ENCODE measurements around the gene EFNA5. TPM values are rescaled to one million over a fixed set of nuclear protein-coding genes. Genes with fewer than 3 reads are reported as not detected.

Gene EFNA5
- total RNA-seq, 6 experiments from 2014 or later: 0.26 TPM; not detected in 5

DNA sequence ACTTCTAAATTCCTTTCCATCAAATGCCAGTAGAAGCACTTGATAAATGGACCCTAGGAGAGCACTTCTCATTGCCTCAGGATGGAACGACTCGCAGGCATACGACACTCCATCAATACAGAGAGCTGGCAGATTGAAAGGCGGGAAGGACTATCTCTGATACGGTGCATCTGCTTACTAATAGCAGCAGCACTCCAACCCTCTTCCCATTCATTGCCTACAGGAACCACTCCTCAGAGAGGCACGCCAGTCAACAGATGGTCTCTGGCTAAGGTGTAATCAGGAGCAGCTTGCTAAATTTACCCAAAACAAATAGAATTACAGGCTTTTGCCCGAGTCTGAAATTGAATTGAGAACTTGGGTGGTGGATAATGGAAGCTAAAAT is 168.1 kb downstream of the EFNA5 start:
- Mint-ChIP-seq H3K27me3 (ENCODE audit: insufficient read depth) (peaks cover 2% of the 10 kb centered on the region; the same call in 1 of the 2 replicates), H3K4me1 (ENCODE audit: low read depth) (peaks cover 6% of the 10 kb centered on the region; the same call in 1 of the 2 replicates), H3K36me3 (ENCODE audit: low read depth) (no peaks in the 10 kb centered on the region), H3K4me3 (no peak overlapping the region), H3K9me3 (peaks cover 5% of the 10 kb centered on the region), H3K27ac (no peak overlapping the region)
- TF ChIP-seq, protein P1, sequence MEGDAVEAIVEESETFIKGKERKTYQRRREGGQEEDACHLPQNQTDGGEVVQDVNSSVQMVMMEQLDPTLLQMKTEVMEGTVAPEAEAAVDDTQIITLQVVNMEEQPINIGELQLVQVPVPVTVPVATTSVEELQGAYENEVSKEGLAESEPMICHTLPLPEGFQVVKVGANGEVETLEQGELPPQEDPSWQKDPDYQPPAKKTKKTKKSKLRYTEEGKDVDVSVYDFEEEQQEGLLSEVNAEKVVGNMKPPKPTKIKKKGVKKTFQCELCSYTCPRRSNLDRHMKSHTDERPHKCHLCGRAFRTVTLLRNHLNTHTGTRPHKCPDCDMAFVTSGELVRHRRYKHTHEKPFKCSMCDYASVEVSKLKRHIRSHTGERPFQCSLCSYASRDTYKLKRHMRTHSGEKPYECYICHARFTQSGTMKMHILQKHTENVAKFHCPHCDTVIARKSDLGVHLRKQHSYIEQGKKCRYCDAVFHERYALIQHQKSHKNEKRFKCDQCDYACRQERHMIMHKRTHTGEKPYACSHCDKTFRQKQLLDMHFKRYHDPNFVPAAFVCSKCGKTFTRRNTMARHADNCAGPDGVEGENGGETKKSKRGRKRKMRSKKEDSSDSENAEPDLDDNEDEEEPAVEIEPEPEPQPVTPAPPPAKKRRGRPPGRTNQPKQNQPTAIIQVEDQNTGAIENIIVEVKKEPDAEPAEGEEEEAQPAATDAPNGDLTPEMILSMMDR (IDR thresholded peaks at IDR 0.05): no peak
- DNase-seq: no peak

- no peak overlapping the region for H3K4me3 Mint-ChIP-seq
- DNase-seq: no peak
- H3K27me3 Mint-ChIP-seq (ENCODE audit: insufficient read depth): peaks cover 2% of the 10 kb centered on the region; the same call in 1 of the 2 replicates
- no peaks in the 10 kb centered on the region for H3K36me3 Mint-ChIP-seq (ENCODE audit: low read depth)
- TF ChIP-seq, protein P1 (IDR thresholded peaks at IDR 0.05): no peak
- no peak overlapping the region for H3K27ac Mint-ChIP-seq
- peaks cover 5% of the 10 kb centered on the region; the same call in 1 of the 2 replicates for H3K9me3 Mint-ChIP-seq
- peaks cover 6% of the 10 kb centered on the region; the same call in 1 of the 2 replicates for H3K4me1 Mint-ChIP-seq (ENCODE audit: low read depth)
Observed at GRCh38 chr5:107501965-107502675, 168.6 kb downstream of the EFNA5 start.

DNA sequence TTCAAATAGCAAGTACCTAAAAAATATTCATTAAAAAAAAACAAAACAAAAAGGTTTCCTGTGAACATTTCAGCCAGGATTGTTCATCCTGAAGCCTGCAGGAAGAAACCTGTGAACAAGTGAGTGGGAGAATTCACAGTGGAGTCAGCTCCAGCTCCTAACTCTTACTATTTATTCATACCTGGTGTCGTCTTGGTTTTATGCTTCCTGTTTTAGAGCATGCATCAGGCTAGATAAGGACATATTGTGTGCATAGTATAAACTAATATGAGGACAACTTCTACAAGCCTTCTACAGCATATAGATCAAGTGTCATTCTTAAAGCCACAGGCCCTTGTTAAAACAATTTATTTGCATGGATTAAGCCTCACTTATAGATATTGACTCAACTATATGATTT is 169.9 kb downstream of the EFNA5 start:
- TF ChIP-seq, protein P1 (IDR thresholded peaks at IDR 0.05): no peak
- Mint-ChIP-seq H3K27me3 (ENCODE audit: insufficient read depth) (peaks cover 2% of the 10 kb centered on the region; the same call in 1 of the 2 replicates), H3K27ac (no peak overlapping the region), H3K9me3 (peaks cover 5% of the 10 kb centered on the region; the same call in 1 of the 2 replicates), H3K4me1 (ENCODE audit: low read depth) (peaks cover 6% of the 10 kb centered on the region; the same call in 1 of the 2 replicates), H3K4me3 (no peak overlapping the region), H3K36me3 (ENCODE audit: low read depth) (no peaks in the 10 kb centered on the region)
- no peak for DNase-seq

DNA sequence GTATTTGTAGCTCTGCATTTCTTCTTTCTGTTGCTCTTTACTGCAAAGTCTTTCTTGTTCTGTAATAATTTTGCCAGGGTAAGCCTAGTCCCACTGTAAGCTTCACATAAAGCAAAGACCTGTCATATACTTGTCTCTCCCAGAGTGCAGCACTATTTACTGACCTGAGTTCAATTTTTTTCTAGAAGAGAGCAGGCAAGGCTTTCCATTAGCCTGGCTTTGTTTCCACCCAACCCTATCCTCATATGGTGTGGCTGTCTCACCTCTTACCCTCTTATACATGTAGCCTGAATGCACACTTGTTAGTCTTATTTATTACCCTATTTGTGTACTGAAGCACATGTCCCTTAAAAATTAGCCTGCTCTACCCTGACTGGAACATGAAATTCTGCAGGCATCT is 170.4 kb downstream of the EFNA5 start:
- peaks cover 6% of the 10 kb centered on the region; the same call in 1 of the 2 replicates for H3K4me1 Mint-ChIP-seq (ENCODE audit: low read depth)
- no peak overlapping the region for H3K27ac Mint-ChIP-seq
- DNase-seq: no peak
- no peaks in the 10 kb centered on the region for H3K36me3 Mint-ChIP-seq (ENCODE audit: low read depth)
- peaks cover 2% of the 10 kb centered on the region; the same call in 1 of the 2 replicates for H3K27me3 Mint-ChIP-seq (ENCODE audit: insufficient read depth)
- H3K4me3 Mint-ChIP-seq: no peak overlapping the region
- TF ChIP-seq, protein P1 (IDR thresholded peaks at IDR 0.05): no peak
- peaks cover 8% of the 10 kb centered on the region for H3K9me3 Mint-ChIP-seq

GRCh38 chr5:107499776-107500175 is 171.0 kb downstream of the EFNA5 start:
- no peak overlapping the region for H3K27ac Mint-ChIP-seq
- H3K9me3 Mint-ChIP-seq: peaks cover 13% of the 10 kb centered on the region
- H3K4me3 Mint-ChIP-seq: no peak overlapping the region
- no peak for DNase-seq
- TF ChIP-seq, protein P1 (IDR thresholded peaks at IDR 0.05): no peak
- peaks cover 2% of the 10 kb centered on the region; the same call in 1 of the 2 replicates for H3K27me3 Mint-ChIP-seq (ENCODE audit: insufficient read depth)
- no peaks in the 10 kb centered on the region for H3K36me3 Mint-ChIP-seq (ENCODE audit: low read depth)
- peaks cover 6% of the 10 kb centered on the region; the same call in 1 of the 2 replicates for H3K4me1 Mint-ChIP-seq (ENCODE audit: low read depth)
